Measurements from ENCODE around the gene CHCT1.

Gene CHCT1

DNA sequence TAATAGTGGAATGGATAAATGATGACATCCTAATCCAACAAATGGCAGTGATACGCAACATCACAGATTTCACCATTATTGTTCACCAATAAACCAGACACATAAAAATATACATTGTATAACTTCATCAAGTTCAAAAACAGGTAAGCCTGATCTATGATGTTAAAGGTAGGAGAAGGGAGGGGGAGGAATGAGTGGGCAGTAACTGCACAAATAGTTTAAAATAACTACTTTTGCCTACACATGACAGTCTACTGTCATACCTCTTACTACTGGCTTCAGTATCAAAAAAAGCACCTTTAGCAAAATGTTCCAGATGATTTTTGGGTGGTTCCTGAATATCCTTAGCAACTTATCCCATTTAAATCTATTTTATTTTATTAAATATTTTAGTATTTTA is 28.8 kb downstream of the CHCT1 start:
- Histone ChIP-seq H3K79me1 (ENCODE audit: low read length) (no peaks in the 10 kb centered on the region), H4K8ac (ENCODE audit: low read depth, low read length) (no peak overlapping the region), H3K9me3 (ENCODE audit: insufficient read depth, low read depth, low read length) (no peaks in the 10 kb centered on the region), H3K27me3 (ENCODE audit: insufficient read depth, low read length) (no peaks in the 10 kb centered on the region), H3K4me1 (ENCODE audit: control insufficient read depth in 1 of 2, insufficient read depth in 2 of 2, low read length in 2 of 2) (no peaks in the 10 kb centered on the region), H2AFZ (ENCODE audit: insufficient read depth, low read length, poor library complexity) (no peak overlapping the region), H3K4ac (ENCODE audit: low read depth, low read length) (no peak overlapping the region), H4K91ac (ENCODE audit: low read depth, low read length) (no peak overlapping the region), H2BK120ac (ENCODE audit: insufficient read depth, low read length, poor library complexity) (no peak overlapping the region), H3K23ac (ENCODE audit: low read length) (no peak overlapping the region), H3K79me2 (ENCODE audit: control insufficient read depth, insufficient read depth, low read length, poor library complexity) (no peaks in the 10 kb centered on the region), H2AK5ac (ENCODE audit: low read length) (no peak overlapping the region), H3K9ac (ENCODE audit: low read length) (no peak overlapping the region), H3K4me2 (ENCODE audit: low read length) (no peak overlapping the region), H2BK5ac (ENCODE audit: low read depth, low read length, poor library complexity) (no peak overlapping the region), H3K4me3 (ENCODE audit: low read depth, low read length) (no peak overlapping the region), H2BK12ac (ENCODE audit: low read length) (no peak overlapping the region), H3K14ac (ENCODE audit: low read length) (no peak overlapping the region), H3K18ac (ENCODE audit: low read length) (no peak overlapping the region), H3K27ac (ENCODE audit: low read depth, low read length) (no peak overlapping the region), H4K12ac (ENCODE audit: low read depth, low read length) (no peak overlapping the region), H3K36me3 (ENCODE audit: control insufficient read depth in 1 of 2, insufficient read depth in 2 of 2, low read length in 2 of 2) (peaks cover 32 to 33% of the 10 kb centered on the region in 2 experiments)
- DNase-seq = no peak
- no CpG with 5 or more reads among the region's 1 CpG for WGBS (ENCODE audit: extremely low coverage, insufficient coverage, insufficient read length)

DNA sequence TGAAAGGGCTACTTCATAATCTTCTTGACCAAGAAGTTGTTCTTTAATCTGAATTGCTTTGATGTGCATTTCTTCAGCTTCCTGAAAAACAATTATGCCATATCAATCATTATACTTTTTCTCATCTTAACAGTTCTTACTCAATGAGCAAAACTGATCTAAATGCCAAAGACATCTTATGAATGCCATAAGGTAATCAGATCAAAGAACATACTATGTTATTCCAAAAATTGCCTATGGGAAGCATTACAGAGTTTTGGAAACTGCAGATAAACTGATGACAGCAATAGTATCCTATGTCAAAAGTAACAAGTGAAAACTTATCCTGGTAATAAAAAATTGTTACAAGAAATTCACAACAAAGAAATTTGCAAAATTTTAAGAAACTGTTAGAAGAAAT is 29.7 kb downstream of the CHCT1 start:
- DNase-seq = no peak
- Histone ChIP-seq H3K4ac (ENCODE audit: low read depth, low read length) (no peak overlapping the region), H3K23ac (ENCODE audit: low read length) (no peak overlapping the region), H4K91ac (ENCODE audit: low read depth, low read length) (no peak overlapping the region), H2BK5ac (ENCODE audit: low read depth, low read length, poor library complexity) (no peak overlapping the region), H4K12ac (ENCODE audit: low read depth, low read length) (no peak overlapping the region), H3K36me3 (ENCODE audit: control insufficient read depth in 1 of 2, insufficient read depth in 2 of 2, low read length in 2 of 2) (peaks cover 32 to 33% of the 10 kb centered on the region in 2 experiments), H3K4me1 (ENCODE audit: control insufficient read depth in 1 of 2, insufficient read depth in 2 of 2, low read length in 2 of 2) (no peaks in the 10 kb centered on the region), H3K4me3 (ENCODE audit: low read depth, low read length) (no peak overlapping the region), H3K9ac (ENCODE audit: low read length) (no peak overlapping the region), H3K14ac (ENCODE audit: low read length) (no peak overlapping the region), H2AK5ac (ENCODE audit: low read length) (no peak overlapping the region), H2BK120ac (ENCODE audit: insufficient read depth, low read length, poor library complexity) (no peak overlapping the region), H3K27me3 (ENCODE audit: insufficient read depth, low read length) (no peaks in the 10 kb centered on the region), H2AFZ (ENCODE audit: insufficient read depth, low read length, poor library complexity) (no peak overlapping the region), H3K18ac (ENCODE audit: low read length) (no peak overlapping the region), H3K4me2 (ENCODE audit: low read length) (no peak overlapping the region), H2BK12ac (ENCODE audit: low read length) (no peak overlapping the region), H4K8ac (ENCODE audit: low read depth, low read length) (no peak overlapping the region), H3K79me1 (ENCODE audit: low read length) (no peaks in the 10 kb centered on the region), H3K79me2 (ENCODE audit: control insufficient read depth, insufficient read depth, low read length, poor library complexity) (no peaks in the 10 kb centered on the region), H3K9me3 (ENCODE audit: insufficient read depth, low read depth, low read length) (no peaks in the 10 kb centered on the region), H3K27ac (ENCODE audit: low read depth, low read length) (no peak overlapping the region)

DNA sequence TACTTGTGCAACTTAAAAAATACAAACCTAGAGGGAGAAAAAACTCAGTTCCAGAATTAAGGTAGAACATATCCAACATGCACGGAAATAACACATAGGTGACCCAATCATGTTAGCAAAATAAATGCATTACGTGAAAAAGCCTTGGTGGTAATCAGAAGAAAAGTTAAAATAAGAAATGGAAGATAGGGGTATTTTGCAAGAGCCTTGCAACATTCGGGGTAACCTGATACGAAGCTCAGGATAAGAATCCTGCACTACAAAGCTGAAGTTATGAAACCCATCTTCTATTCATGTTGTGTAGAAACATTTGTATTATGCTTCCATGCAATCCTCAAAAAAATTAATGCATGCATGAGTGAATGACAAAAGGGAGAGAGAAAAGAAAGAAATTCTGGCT is 33.1 kb downstream of the CHCT1 start:
- WGBS (ENCODE audit: extremely low coverage, insufficient coverage, insufficient read length) = no CpG with 5 or more reads among the region's 4 CpGs

DNA sequence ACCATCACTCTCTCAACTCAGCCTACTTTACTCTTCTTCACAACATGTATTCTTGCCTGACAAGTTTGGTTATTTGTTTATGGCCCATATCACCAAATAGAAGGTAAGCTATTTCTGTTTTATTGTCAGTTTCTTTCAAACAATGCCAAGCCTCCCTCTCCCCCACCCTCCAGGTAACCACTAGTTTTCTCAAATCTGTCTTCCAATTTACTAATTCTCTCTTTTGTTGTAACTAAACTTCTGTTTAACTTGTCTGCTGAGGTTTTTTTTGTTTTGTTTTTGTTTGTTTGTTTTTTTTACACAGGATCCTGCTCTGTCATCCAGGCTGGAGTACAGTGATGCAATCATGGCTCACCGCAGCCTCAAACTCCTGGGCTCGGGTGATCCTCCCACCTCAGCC is 34.9 kb downstream of the CHCT1 start:
- H3K9me3 ChIP-seq (ENCODE audit: insufficient read depth, low read depth, low read length) = no peaks in the 10 kb centered on the region
- H2BK5ac ChIP-seq (ENCODE audit: low read depth, low read length, poor library complexity) = no peak overlapping the region
- no peaks in the 10 kb centered on the region for H3K27me3 ChIP-seq (ENCODE audit: insufficient read depth, low read length)
- H3K23ac ChIP-seq (ENCODE audit: low read length) = no peak overlapping the region
- WGBS (ENCODE audit: extremely low coverage, insufficient coverage, insufficient read length) = no CpG with 5 or more reads among the region's 2 CpGs
- no peak overlapping the region for H3K27ac ChIP-seq (ENCODE audit: low read depth, low read length)
- no peak overlapping the region for H3K4ac ChIP-seq (ENCODE audit: low read depth, low read length)
- no peak overlapping the region for H3K4me3 ChIP-seq (ENCODE audit: low read depth, low read length)
- no peak overlapping the region for H3K9ac ChIP-seq (ENCODE audit: low read length)
- peaks cover 30 to 32% of the 10 kb centered on the region in 2 experiments for H3K36me3 ChIP-seq (ENCODE audit: control insufficient read depth in 1 of 2, insufficient read depth in 2 of 2, low read length in 2 of 2)
- no peaks in the 10 kb centered on the region for H3K4me1 ChIP-seq (ENCODE audit: control insufficient read depth in 1 of 2, insufficient read depth in 2 of 2, low read length in 2 of 2)
- no peak for DNase-seq
- no peaks in the 10 kb centered on the region for H3K79me2 ChIP-seq (ENCODE audit: control insufficient read depth, insufficient read depth, low read length, poor library complexity)
- no peak overlapping the region for H3K4me2 ChIP-seq (ENCODE audit: low read length)
- no peak overlapping the region for H2BK12ac ChIP-seq (ENCODE audit: low read length)
- H4K8ac ChIP-seq (ENCODE audit: low read depth, low read length) = no peak overlapping the region
- no peak overlapping the region for H2BK120ac ChIP-seq (ENCODE audit: insufficient read depth, low read length, poor library complexity)
- no peak overlapping the region for H2AFZ ChIP-seq (ENCODE audit: insufficient read depth, low read length, poor library complexity)
- H2AK5ac ChIP-seq (ENCODE audit: low read length) = no peak overlapping the region
- H4K12ac ChIP-seq (ENCODE audit: low read depth, low read length) = no peak overlapping the region
- H3K18ac ChIP-seq (ENCODE audit: low read length) = no peak overlapping the region
- H4K91ac ChIP-seq (ENCODE audit: low read depth, low read length) = no peak overlapping the region
- H3K14ac ChIP-seq (ENCODE audit: low read length) = no peak overlapping the region
- no peaks in the 10 kb centered on the region for H3K79me1 ChIP-seq (ENCODE audit: low read length)

More for the DNA sequence above, 33.1 kb downstream of the CHCT1 start:
- Histone ChIP-seq H2BK12ac (ENCODE audit: low read length) (no peak overlapping the region), H4K91ac (ENCODE audit: low read depth, low read length) (no peak overlapping the region), H2AFZ (ENCODE audit: insufficient read depth, low read length, poor library complexity) (no peak overlapping the region), H3K9ac (ENCODE audit: low read length) (no peak overlapping the region), H3K27me3 (ENCODE audit: insufficient read depth, low read length) (no peaks in the 10 kb centered on the region), H3K14ac (ENCODE audit: low read length) (no peak overlapping the region), H3K9me3 (ENCODE audit: insufficient read depth, low read depth, low read length) (no peaks in the 10 kb centered on the region), H3K4ac (ENCODE audit: low read depth, low read length) (no peak overlapping the region), H3K4me1 (ENCODE audit: control insufficient read depth in 1 of 2, insufficient read depth in 2 of 2, low read length in 2 of 2) (no peaks in the 10 kb centered on the region), H3K79me1 (ENCODE audit: low read length) (no peaks in the 10 kb centered on the region), H3K4me2 (ENCODE audit: low read length) (no peak overlapping the region), H3K4me3 (ENCODE audit: low read depth, low read length) (no peak overlapping the region), H2AK5ac (ENCODE audit: low read length) (no peak overlapping the region), H3K27ac (ENCODE audit: low read depth, low read length) (no peak overlapping the region), H4K8ac (ENCODE audit: low read depth, low read length) (no peak overlapping the region), H2BK120ac (ENCODE audit: insufficient read depth, low read length, poor library complexity) (no peak overlapping the region), H3K79me2 (ENCODE audit: control insufficient read depth, insufficient read depth, low read length, poor library complexity) (no peaks in the 10 kb centered on the region), H4K12ac (ENCODE audit: low read depth, low read length) (no peak overlapping the region), H3K36me3 (ENCODE audit: control insufficient read depth in 1 of 2, insufficient read depth in 2 of 2, low read length in 2 of 2) (peaks cover 28 to 33% of the 10 kb centered on the region in 2 experiments), H3K23ac (ENCODE audit: low read length) (no peak overlapping the region), H2BK5ac (ENCODE audit: low read depth, low read length, poor library complexity) (no peak overlapping the region), H3K18ac (ENCODE audit: low read length) (no peak overlapping the region)
- no peak for DNase-seq
